B cell (primary cell): ENCODE data around the gene RNF8. TPM values are rescaled to one million over a fixed set of nuclear protein-coding genes. Genes with fewer than 3 reads are reported as not detected.

Source experiments
- ATAC-seq: fragments of 200-7000 bp; cut with Tn5 transposase; one replicate; pipeline ENCODE4 v1.10.0; 2021; ENCODE audit warnings: low read depth, mild to moderate bottlenecking, moderate number of reproducible peaks, moderate library complexity
- CTCF ChIA-PET: fragments of 350-600 bp; sonication (Branson Sonifier 250); formaldehyde crosslinking; loops from one replicate; lab custom pipeline; 2021; ENCODE audit warnings: antibody characterized with exemption, inconsistent platforms; lab: Charles Lee
- POLR2A ChIA-PET: fragments of 350-600 bp; sonication (Branson Sonifier 250); formaldehyde crosslinking; loops from one replicate; lab custom pipeline; 2021; ENCODE audit warnings: antibody characterized with exemption; lab: Charles Lee
- DNase-seq: peaks from one replicate; pipeline ENCODE4 v3.0.0; 2013
- H2AFZ ChIP-seq: 2 replicates; pipeline ENCODE4 v1.6.1; 2012; ENCODE audit warnings: mild to moderate bottlenecking, low read depth, low read length; ENCODE audit not compliant: insufficient read depth, poor library complexity, severe bottlenecking
- H3K27ac ChIP-seq, 2 donors: 1 replicate in 1 of 2; 2 replicates in 1 of 2; pipeline ENCODE4 v1.5.1; 2012 to 2013; ENCODE audit warnings: low read length in 2 of 2, mild to moderate bottlenecking in 2 of 2, moderate library complexity in 1 of 2
- H3K27me3 ChIP-seq, 4 experiments: fragments of 200-600 bp in 1 of 4; sonication (generic) in 1 of 4; replicated peaks in 1 of 4; 1 replicate in 2 of 4; 2 replicates in 2 of 4; pipeline versions ENCODE4 v1.6.1 to v1.7.0; 2013 to 2016; ENCODE audit warnings: low read length in 3 of 4, mild to moderate bottlenecking in 2 of 4, mixed read lengths in 1 of 4, moderate library complexity in 1 of 4; ENCODE audit not compliant: insufficient read depth in 4 of 4, control insufficient read depth in 3 of 4; ENCODE audit errors: control extremely low read depth in 1 of 4
- H3K36me3 ChIP-seq, 2 experiments: replicated peaks in 1 of 2; 1 replicate in 1 of 2; 2 replicates in 1 of 2; pipeline versions ENCODE4 v1.6.1 to v1.7.1; 2013; ENCODE audit warnings: low read length in 1 of 2; ENCODE audit not compliant: insufficient read depth in 2 of 2, control insufficient read depth in 1 of 2; ENCODE audit errors: control extremely low read depth in 1 of 2, extremely low read depth in 1 of 2
- H3K4me1 ChIP-seq, 2 donors: fragments of 200-600 bp in 1 of 2; sonication (generic) in 1 of 2; 1 replicate in 1 of 2; 2 replicates in 1 of 2; pipeline versions ENCODE4 v1.5.1 to v1.6.1; 2013 to 2017; ENCODE audit warnings: low read length in 2 of 2; ENCODE audit not compliant: control insufficient read depth in 2 of 2, insufficient read depth in 2 of 2
- H3K4me2 ChIP-seq: replicated peaks from 2 replicates; pipeline ENCODE3; 2012; ENCODE audit warnings: mild to moderate bottlenecking, low read depth, low read length; ENCODE audit not compliant: poor library complexity, severe bottlenecking
- H3K4me3 ChIP-seq, 5 experiments: fragments of 200-600 bp in 1 of 5; sonication (generic) in 1 of 5; 1 replicate in 3 of 5; 2 replicates in 2 of 5; pipeline versions ENCODE4 v1.5.1 to v1.7.0; 2011 to 2016; ENCODE audit warnings: low read length in 4 of 5, mild to moderate bottlenecking in 4 of 5, low read depth in 2 of 5, control low read depth in 1 of 5, moderate library complexity in 1 of 5; ENCODE audit not compliant: insufficient read depth in 1 of 5; ENCODE audit errors: control extremely low read depth in 1 of 5, extremely low read depth in 1 of 5
- H3K79me2 ChIP-seq: fragments of 200-600 bp; sonication (generic); one replicate; pipeline ENCODE4 v1.6.0; 2016; ENCODE audit warnings: low read length; ENCODE audit not compliant: control insufficient read depth, insufficient read depth
- H3K9ac ChIP-seq: fragments of 200-600 bp; sonication (generic); 2 replicates; pipeline ENCODE4 v1.6.1; 2017; ENCODE audit warnings: mild to moderate bottlenecking, low read length, moderate library complexity
- H3K9me3 ChIP-seq, 3 donors: one replicate each; pipeline versions ENCODE4 v1.6.1 to v1.7.1; 2013; ENCODE audit warnings: low read length in 2 of 3; ENCODE audit not compliant: control insufficient read depth in 2 of 3, insufficient read depth in 1 of 3; ENCODE audit errors: control extremely low read depth in 1 of 3
- H4K20me1 ChIP-seq: 2 replicates; pipeline ENCODE4 v1.6.0; 2012; ENCODE audit warnings: mild to moderate bottlenecking, low read length; ENCODE audit not compliant: insufficient read depth, control insufficient read depth, poor library complexity, severe bottlenecking
- H3K27ac Mint-ChIP-seq: one replicate; pipeline ENCODE4 v1.8.0; 2021; ENCODE audit warnings: mixed read lengths
- H3K27me3 Mint-ChIP-seq: one replicate; pipeline ENCODE4 v1.8.0; 2021; ENCODE audit warnings: mixed read lengths
- H3K4me1 Mint-ChIP-seq: one replicate; pipeline ENCODE4 v1.8.0; 2021; ENCODE audit warnings: mixed read lengths
- H3K4me3 Mint-ChIP-seq: one replicate; pipeline ENCODE4 v1.8.0; 2021; ENCODE audit warnings: mixed read lengths
- H3K9me3 Mint-ChIP-seq: one replicate; pipeline ENCODE4 v1.8.0; 2022; ENCODE audit warnings: mixed read lengths; ENCODE audit not compliant: insufficient read depth
- EZH2 ChIP-seq: IDR thresholded peaks from 2 replicates; pipeline ENCODE4 v1.6.1; 2012; ENCODE audit warnings: borderline replicate concordance, low read depth, mild to moderate bottlenecking, moderate library complexity, low read length; ENCODE audit not compliant: insufficient read depth, poor library complexity, severe bottlenecking
- WGBS: methylation state at CpG from one replicate; pipeline ENCODE4 v1.1.5; 2013; ENCODE audit warnings: missing lambda C conversion rate; ENCODE audit not compliant: insufficient coverage; 5-methylcytosine and 5-hydroxymethylcytosine counted together
- intact Hi-C: fragments of 100-400 bp; cut with micrococcal nuclease; formaldehyde crosslinking; loops from one replicate; pipeline ENCODE4 v1.10.0; 2022
- polyA plus RNA-seq: library from polyadenylated mRNA; depleted of rRNA; stranded (reverse); fragments of >200 nt; gene quantifications from 2 replicates; pipeline ENCODE4 v1.2.3, GENCODE V29; 2012
- total RNA-seq, 2 donors: library from RNA; stranded (reverse); fragments of 120-200 nt in 1 of 2; gene quantifications; 1 replicate in 1 of 2; 2 replicates in 1 of 2; pipeline versions ENCODE4 v1.2.3 to v1.2.4, GENCODE V29; 2013 to 2022
- TF ChIP-seq, protein P1 (sequence below): fragments of 200-600 bp; IDR thresholded peaks from one replicate; pipeline ENCODE4 v1.8.0; 2022; ENCODE audit warnings: antibody characterized with exemption, mild to moderate bottlenecking

RNF8 gene
- total and polyA plus RNA-seq, 2 donors (not counting 1 experiment from before 2014, with no cell fraction given) = 5.3 to 16.9 TPM

DNA sequence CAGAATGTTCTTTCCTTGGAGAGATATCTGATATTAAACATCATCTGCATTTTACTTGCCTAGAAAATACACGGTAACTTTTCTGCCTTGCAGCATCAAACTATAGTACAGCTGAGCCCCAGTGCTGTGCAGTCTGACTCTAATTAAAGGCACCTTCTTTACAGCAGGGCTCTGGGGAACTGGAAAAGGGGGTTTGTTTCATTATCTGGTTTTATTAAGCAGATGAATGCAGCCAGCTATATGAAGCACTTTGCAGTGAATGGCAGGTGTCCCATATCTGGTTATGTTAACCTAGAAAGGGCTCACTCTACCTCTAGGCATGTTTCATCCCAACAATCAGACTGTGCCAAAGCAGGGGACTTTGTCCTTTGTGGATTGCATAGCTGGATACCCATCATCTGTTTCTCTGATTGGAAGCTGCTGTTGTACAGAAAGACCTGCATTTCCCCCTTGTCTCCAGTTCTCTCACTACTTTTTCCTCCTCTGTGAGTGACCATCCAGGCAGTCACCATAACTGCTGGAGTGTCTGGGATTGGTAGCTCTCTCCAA lies 39.7 kb downstream of the RNF8 start:
- no peak for TF ChIP-seq EZH2
- TF ChIP-seq, protein P1, sequence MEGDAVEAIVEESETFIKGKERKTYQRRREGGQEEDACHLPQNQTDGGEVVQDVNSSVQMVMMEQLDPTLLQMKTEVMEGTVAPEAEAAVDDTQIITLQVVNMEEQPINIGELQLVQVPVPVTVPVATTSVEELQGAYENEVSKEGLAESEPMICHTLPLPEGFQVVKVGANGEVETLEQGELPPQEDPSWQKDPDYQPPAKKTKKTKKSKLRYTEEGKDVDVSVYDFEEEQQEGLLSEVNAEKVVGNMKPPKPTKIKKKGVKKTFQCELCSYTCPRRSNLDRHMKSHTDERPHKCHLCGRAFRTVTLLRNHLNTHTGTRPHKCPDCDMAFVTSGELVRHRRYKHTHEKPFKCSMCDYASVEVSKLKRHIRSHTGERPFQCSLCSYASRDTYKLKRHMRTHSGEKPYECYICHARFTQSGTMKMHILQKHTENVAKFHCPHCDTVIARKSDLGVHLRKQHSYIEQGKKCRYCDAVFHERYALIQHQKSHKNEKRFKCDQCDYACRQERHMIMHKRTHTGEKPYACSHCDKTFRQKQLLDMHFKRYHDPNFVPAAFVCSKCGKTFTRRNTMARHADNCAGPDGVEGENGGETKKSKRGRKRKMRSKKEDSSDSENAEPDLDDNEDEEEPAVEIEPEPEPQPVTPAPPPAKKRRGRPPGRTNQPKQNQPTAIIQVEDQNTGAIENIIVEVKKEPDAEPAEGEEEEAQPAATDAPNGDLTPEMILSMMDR = no peak
- no peak for ATAC-seq
- Histone ChIP-seq H3K9me3 (no peaks in the 10 kb centered on the region), H3K9ac (no peak overlapping the region), H3K4me2 (no peak overlapping the region), H3K4me3 (no peak overlapping the region), H3K79me2 (no peaks in the 10 kb centered on the region), H3K4me1 (no peaks in the 10 kb centered on the region), H3K27me3 (no peaks in the 10 kb centered on the region), H4K20me1 (no peaks in the 10 kb centered on the region), H3K27ac (no peak overlapping the region), H2AFZ (no peak overlapping the region), H3K36me3 (peaks cover 10 to 13% of the 10 kb centered on the region in 2 experiments)
- H3K4me3 Mint-ChIP-seq = no peak overlapping the region
- no peaks in the 10 kb centered on the region for H3K9me3 Mint-ChIP-seq
- no CpG with 5 or more reads among the region's 1 CpG for WGBS
- DNase-seq = no peak
- ChIA-PET POLR2A (no interaction called here), CTCF (interaction anchor here (0.8 kb wide), 1 partner anchor 477 kb away, joined by 4 read pairs; no protein-coding TSS in a partner anchor)
- intact Hi-C loops = no loop called here
- H3K27ac Mint-ChIP-seq = no peak overlapping the region
- no peaks in the 10 kb centered on the region for H3K4me1 Mint-ChIP-seq
- H3K27me3 Mint-ChIP-seq = no peaks in the 10 kb centered on the region

DNA sequence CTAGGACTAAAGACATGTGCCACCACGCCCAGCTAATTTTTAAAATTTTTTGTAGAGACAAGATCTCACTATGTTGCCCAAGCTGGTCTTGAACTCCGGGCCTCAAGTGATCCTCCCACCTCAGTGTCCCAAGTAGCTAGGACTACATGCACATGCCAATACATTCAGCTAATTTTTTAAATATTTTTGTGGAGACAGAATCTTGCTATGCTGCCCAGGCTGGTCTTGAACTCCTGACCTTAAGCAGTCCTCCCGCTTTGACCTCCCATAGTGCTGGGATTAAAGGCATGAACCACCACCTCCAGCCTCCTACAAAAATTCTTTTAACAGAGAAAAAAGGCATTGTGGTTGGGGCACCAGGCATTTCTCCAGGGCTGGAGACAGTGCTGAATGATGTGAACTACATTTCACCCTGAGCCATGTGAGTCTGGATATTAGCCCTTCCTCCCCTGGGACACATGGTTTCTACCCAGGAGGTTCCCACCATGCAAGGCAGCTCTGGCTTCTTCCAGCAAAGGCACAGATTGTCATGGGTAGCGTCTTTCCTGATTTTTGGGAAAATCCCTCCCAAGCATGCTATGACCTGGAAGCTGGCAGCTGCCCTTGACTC lies 42.9 kb downstream of the RNF8 start:
- Mint-ChIP-seq H3K27ac (no peak overlapping the region), H3K9me3 (no peaks in the 10 kb centered on the region), H3K4me3 (no peak overlapping the region), H3K27me3 (no peaks in the 10 kb centered on the region), H3K4me1 (no peaks in the 10 kb centered on the region)
- no peak for TF ChIP-seq EZH2
- TF ChIP-seq, protein P1 = no peak
- Histone ChIP-seq H3K9me3 (no peaks in the 10 kb centered on the region), H3K27me3 (no peaks in the 10 kb centered on the region), H3K27ac (no peak overlapping the region), H3K4me2 (no peak overlapping the region), H3K4me3 (no peak overlapping the region), H3K36me3 (peaks cover 0 to 6% of the 10 kb centered on the region in 2 experiments), H3K79me2 (no peaks in the 10 kb centered on the region), H3K9ac (no peak overlapping the region), H3K4me1 (no peaks in the 10 kb centered on the region), H2AFZ (no peak overlapping the region), H4K20me1 (no peaks in the 10 kb centered on the region)
- ChIA-PET CTCF (no interaction called here), POLR2A (no interaction called here)
- intact Hi-C loops = no loop called here
- DNase-seq (no peak), ATAC-seq (no peak)
- 92% methylated on average over 2 of the region's 4 CpGs for WGBS
